Fibroblast of pulmonary artery (primary cell): ENCODE results near the gene CD44.

ENCODE experiments used
- DNase-seq: peaks from one replicate; pipeline ENCODE4 v3.0.0-alpha.2; 2010; ENCODE audit warnings: low read depth
- H3K4me3 ChIP-seq: replicated peaks from 2 replicates; pipeline ENCODE4 v1.5.1; 2011; ENCODE audit warnings: low read depth, mild to moderate bottlenecking, control low read depth, low read length, moderate library complexity
- CTCF ChIP-seq: IDR thresholded peaks from 2 replicates; pipeline ENCODE4 v1.5.1; 2011; ENCODE audit warnings: mild to moderate bottlenecking, control low read depth, low read length, inconsistent platforms; ENCODE audit errors: missing control alignments

CD44 gene

GRCh38 chr11:35174666-35175065, 35.7 kb downstream of the CD44 start:
- H3K4me3 ChIP-seq = no peak overlapping the region
- DNase-seq = peak; percentile 72
- TF ChIP-seq CTCF = no peak

GRCh38 chr11:35177370-35177769, 38.4 kb downstream of the CD44 start:
- DNase-seq = no peak
- H3K4me3 ChIP-seq = no peak overlapping the region
- no peak for TF ChIP-seq CTCF

- no peak overlapping the region for H3K4me3 ChIP-seq
- no peak for TF ChIP-seq CTCF
- no peak for DNase-seq
Measured at GRCh38 chr11:35178067-35178805, 39.3 kb downstream of the CD44 start.

GRCh38 chr11:35178873-35179272, 39.9 kb downstream of the CD44 start:
- TF ChIP-seq CTCF = no peak
- H3K4me3 ChIP-seq = no peak overlapping the region
- DNase-seq = no peak

GRCh38 chr11:35179466-35180135, 40.6 kb downstream of the CD44 start:
- no peak for TF ChIP-seq CTCF
- no peak for DNase-seq

GRCh38 chr11:35180317-35181233, 41.6 kb downstream of the CD44 start:
- no peak for DNase-seq
- no peak for TF ChIP-seq CTCF
- H3K4me3 ChIP-seq = no peak overlapping the region

More at GRCh38 chr11:35179466-35180135, 40.6 kb downstream of the CD44 start:
- no peak overlapping the region for H3K4me3 ChIP-seq
